COLO668 (cell line): ENCODE results near the gene RNF208.
A peak's percentile ranks its signal among the peaks of the same experiment; 100 is the strongest.
"Not testable (repeated sequence)": the region's sequence is repeated elsewhere in the genome, so short reads cannot be mapped to it uniquely, and the experiment has no call there.

ENCODE experiments used
- DNase-seq: peaks from one replicate; lab custom pipeline; 2025; ENCODE audit not compliant: unreplicated experiment; lab: John Stamatoyannopoulos, UW

Gene RNF208

DNA sequence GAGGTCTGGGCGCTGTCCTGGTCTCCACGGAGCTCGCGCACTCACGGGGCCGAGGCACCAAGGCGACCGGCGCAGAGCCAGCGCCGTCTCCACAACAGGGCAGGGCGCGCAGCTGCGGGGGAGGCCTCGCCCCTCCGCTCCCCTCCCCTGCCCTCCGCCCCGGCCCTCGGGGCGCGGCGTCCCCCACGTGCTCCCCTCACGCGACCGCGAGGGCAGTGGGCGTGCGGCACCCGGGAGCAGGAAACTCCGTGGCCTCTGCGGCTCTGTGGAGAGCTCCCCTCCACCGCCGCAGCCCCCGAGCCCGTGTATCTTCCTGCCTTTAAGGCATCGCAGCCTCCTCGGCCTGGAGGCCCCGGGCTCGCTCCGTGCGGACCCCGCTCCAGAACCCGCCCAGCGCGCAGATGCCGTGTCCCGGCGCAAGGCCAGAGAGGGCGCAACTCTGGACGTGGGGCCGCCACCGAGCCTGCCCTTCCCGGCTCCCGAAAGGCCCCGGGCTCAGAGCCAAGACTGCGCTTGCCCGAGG lies 18.3 kb upstream of the RNF208 start:
- peak; percentile 91 for DNase-seq

- DNase-seq, result not testable (repeated sequence)
These were observed 17.6 kb upstream of the RNF208 start for GRCh38 chr9:137239541-137240200.

DNA sequence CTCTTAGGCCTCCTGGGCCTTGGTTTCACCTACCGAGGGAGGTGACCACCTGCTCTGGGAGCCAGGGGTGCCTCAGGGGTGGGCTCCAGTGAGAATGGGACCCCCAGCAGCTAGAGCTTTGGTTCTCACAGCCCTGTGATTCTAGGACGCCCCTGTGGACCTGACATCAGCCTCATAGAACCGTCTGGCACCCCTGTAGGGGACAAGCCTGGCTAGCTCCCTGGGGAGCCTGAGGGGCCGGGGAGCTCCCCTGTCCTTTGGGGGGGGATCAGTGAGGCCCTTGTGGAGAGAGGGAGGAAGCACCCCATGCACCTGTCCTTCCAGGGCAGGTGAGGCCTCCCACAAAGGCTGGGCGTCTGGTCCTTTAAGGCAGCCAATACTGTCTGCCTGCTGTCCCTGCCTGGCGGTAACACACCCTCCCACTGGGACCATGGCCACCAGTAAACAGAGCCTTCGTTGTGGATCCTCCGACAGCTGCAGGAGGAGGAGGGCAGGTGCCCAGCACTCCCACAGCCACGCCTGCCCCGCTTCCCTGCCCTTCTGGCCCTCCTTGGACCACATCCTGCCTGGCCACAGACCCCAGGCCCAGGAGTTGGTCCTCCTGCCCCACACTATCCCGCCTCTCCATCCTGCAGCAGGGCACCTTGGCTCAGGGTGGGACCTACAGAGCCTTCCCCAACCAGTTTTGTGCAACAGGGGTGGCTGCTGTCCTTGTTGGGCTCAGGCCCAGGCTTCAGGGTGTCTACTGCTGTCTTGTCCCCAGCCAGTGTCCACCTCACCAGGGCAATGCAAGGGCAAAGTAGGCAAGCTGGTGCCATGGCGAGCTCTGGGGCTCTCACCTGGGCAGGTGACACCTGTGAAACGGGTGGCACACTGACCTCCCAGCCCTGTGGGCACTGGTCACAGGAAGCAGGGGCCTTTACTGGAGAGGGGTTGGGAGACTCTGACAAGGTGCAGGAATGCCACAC lies 16.0 kb upstream of the RNF208 start:
- DNase-seq, result peak; percentile 94

- peak; percentile 81 for DNase-seq
These were observed 14.9 kb upstream of the RNF208 start for GRCh38 chr9:137236936-137237421.

DNA sequence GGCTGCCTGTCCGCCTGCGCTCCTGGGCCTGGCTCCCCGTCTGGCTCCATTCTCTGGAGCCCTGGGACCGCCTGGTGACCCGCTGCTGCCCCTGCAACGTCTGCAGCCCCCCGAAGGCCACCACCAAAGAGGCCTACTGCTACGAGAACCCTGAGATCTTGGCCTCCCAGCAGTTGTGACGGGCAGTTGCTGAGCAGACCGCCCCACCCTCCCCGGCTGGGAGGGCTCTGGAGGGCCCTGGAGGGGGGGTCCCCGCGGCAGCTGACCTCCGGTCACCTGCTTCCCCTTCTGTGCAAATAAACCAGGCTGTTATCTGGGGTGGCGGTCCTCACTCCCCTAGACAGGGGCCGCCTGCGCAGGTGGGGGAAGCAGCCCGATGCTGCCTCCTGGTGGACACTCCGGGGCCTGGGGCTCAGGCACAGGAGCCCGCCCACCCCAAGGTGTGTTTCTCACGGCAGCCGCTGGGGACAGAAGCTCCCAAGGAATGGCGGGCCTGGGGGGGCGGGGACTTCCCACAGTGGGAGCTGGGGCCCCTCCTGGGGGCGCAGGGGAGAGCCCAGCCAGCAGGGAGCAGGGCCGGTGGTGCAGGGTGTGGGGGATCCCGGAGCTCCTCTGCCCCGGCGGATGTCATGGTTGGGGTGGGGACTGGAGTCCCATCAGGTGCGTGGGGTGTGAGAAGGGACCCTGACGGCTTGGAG lies 14.3 kb upstream of the RNF208 start:
- DNase-seq, result peak; percentile 95

DNA sequence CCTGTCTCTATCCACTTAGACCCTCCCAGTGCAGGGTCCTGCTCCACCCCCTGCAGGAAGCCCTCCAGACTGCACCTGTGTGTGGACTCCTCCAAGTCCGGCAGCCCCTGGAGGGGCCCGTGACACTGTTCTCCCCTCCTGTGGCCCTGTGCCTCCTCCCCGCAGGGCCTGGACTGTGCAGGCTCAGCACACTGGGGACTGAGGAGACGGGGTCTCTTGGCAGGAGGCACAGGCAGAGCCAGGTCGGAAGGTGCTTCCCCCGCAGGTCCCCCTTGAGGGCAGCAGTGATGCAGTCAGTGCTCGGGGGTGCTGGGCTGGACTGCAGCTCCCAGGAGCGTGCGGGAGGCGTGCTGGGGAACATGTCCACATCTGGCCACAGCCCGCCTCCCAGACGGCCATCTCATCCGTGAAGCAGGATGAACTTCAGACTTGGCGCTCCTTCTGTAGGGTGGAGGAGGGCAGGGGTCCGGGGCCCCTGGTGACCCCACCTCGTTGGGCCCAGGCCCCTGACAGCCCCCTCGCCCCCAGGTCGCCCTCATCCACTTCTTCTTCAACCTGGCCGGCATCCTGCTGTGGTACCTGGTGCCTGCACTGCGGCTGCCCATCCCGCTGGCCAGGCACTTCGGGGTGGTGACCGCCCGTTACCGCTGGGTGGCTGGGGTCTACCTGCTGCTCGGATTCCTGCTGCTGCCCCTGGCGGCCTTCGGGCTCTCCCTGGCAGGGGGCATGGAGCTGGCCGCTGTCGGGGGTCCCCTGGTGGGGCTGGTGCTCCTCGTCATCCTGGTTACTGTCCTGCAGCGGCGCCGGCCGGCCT lies 13.6 kb upstream of the RNF208 start:
- no peak for DNase-seq

DNA sequence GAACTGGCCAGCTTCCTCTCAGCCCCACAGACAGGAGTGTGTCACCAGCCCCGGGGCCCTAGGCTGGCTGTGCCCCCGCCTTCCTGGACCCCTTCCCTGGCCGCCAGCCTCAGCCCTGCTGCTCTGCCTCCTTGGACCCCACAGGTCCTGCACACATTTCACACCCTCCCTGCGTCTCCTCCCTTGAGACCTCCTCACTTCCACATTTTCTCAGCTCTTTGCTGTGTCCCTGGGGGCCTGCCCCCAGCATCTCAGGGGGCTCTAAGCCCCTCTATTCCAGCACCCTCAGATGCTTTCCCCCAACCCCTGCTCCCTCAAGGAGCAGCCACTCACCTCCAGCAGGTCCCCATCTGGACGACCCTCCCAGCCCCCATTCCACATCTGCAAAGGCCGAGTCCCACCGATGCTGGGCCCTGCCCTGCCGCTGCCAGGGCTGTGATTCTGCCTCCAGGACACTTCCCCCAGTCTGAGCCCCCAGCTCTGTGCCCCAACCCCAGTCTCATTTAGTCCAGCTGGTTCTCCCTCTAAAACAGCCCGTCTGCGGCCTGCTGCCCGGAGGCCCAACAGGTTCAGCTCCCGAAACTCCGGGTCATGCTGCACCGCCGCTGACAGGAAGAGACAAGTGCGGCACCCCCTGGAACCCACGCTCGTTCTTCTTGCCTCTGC lies 12.9 kb upstream of the RNF208 start:
- no peak for DNase-seq

DNA sequence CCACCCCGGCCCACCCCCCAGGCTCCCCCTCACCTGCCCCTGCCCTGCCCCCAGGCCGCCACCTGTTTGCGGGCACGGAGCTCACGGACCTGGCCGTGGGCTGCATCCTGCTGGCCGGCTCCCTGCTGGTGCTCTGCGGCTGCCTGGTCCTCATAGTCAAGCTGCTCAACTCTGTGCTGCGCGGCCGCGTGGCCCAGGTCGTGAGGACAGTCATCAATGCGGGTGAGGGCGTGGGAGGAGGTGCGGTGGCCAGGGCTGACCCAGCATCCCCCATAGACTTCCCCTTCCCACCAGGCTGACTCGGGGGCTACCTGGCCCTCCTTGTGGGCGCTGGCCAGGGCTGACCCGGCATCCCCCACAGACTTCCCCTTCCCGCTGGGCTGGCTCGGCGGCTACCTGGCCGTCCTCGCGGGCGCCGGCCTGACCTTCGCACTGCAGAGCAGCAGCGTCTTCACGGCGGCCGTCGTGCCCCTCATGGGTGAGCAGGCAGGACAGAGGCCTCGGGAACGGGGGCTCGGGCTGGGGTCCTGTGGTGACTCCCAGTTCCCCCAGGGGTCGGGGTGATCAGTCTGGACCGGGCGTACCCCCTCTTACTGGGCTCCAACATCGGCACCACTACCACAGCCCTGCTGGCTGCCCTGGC lies 12.1 kb upstream of the RNF208 start:
- DNase-seq, result peak; percentile 64

DNA sequence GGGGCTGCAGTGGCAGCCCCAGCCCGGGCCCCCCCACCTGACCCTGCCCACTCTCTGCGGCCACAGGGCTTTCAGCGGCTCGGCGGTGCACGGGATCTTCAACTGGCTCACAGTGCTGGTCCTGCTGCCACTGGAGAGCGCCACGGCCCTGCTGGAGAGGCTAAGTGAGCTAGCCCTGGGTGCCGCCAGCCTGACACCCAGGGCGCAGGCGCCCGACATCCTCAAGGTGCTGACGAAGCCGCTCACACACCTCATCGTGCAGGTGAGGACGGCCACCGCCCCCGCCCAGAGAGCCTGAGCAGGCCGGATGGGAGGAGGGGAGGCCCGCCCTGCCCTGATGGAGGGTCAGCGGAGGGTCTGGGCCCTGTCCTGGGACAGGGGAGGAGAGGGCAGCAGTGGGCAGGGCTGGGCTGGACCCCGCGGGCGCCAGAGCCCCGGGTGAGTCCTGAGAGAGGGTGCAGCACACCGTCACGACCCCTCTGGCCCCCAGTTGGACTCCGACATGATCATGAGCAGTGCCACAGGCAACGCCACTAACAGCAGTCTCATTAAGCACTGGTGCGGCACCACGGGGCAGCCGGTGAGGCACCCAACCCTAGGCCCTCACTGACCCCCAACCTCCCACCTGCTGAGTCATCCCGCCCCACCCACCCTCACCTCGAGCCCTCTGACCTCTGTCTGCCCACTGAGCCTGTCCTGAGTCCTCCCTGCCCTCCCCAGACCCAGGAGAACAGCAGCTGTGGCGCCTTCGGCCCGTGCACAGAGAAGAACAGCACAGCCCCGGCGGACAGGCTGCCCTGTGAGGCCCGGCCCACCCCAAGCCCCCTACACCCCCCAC lies 11.3 kb upstream of the RNF208 start:
- peak; percentile 63 for DNase-seq

GRCh38 chr9:137232510-137232909 lies 10.5 kb upstream of the RNF208 start:
- no peak for DNase-seq

- DNase-seq, result no peak
These were observed 10.1 kb upstream of the RNF208 start for GRCh38 chr9:137232101-137232500.

- DNase-seq, result no peak
These were observed 9.5 kb upstream of the RNF208 start for GRCh38 chr9:137231372-137232039.

- no peak for DNase-seq
These were observed 8.8 kb upstream of the RNF208 start, which contains the start of gene SLC34A3 for GRCh38 chr9:137230705-137231371. TSS of gene SLC34A3 (plus strand) at chr9:137230901. CDS start at chr9:137231703, 802 bp downstream.

DNA sequence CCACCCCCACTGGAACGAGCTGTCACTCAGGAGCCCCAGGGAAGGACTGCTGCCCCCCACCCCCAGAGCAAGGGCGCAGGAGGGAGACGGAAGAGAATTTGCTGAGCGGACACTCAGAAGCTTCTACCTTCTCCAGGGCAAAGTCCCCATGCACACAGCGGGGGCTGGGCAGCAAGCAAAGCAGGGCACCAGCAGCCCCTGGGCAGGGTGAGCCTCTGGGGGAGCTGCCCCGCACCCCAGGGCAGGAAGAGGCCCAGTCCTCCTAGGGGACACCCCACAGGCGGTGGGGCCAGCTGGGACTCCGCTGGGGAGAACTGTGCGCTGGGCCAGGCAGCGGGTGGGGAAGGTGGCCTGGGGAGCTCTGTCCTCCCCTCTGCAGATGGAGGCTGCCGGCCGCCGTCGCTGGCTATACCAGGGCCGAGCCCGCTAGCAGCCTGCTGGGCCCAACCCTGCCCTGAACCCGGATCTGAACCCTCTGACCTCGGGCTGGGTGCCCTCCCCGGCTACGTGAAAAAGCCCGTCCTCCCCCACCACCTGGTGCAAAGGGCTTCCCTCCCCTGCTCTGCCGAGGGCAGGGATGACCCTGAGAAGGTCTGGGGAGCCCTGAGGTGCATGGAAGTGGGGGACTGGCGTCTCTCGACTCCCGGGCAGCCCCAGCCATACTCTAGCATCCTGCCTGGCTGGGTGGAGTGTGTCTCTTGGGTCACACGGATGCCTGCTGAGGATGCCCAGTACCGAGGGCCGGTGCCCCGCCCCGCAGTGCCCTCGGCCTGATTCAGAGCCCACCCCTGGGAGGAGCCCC lies 8.1 kb upstream of the RNF208 start:
- no peak for DNase-seq

DNA sequence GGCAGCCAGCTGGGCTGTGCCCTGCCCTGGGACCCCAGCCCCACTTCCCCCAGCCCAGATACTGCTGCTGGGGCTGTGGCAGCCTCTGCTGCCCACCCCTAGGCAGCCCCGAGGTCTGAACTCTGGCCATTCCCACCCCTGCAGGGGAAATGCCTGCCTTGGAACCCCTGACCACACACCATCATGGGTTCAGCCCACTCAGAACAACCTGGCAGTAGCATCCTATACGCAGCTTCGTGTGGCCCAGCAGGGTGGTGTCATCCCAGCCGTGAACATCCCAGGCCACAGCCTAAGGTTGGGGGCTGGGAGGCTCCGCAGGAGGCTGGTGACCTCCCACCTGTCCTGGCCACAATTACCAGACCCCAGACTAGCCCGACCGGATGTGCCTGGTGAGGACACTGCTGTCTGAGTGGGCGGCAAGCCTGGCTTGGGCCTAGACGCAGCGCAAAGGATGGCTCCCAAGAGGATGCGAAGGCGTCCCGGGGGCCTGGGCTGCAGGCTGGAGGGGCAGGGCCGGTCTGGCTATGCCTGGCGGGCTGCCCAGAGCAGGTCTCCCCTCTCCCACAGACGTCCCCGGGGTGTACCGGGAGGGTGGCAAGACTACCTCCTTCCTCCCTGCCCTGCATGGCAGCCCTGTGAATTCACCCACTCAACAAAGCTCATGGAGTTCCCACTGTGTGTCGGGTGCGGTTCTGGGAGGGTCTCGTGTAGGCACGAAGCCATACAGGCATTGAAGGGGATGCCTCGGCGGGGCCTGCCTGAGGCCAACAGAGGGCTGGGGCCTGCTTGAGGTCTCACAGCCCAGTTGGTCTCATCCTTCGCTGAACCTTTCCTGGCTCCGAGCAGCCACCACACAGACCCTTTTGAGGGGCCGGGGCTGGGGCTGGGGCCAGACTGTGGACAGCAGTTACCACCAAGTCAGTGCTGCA lies 7.2 kb upstream of the RNF208 start:
- no peak for DNase-seq
